ENCODE results near the gene ACSM5.

GRCh38 chr16:20402651-20403050 lies 6.7 kb upstream of the ACSM5 start:
- no peak for TF ChIP-seq CTCF (IDR thresholded peaks at IDR 0.05)
- TF ChIP-seq POLR2A (IDR thresholded peaks at IDR 0.05): no peak
- TF ChIP-seq EP300 (IDR thresholded peaks at IDR 0.05): no peak
- no peak for TF ChIP-seq POLR2AphosphoS5 (IDR thresholded peaks at IDR 0.05)
